ENCODE results near the gene LAMTOR3. TPM values are rescaled to one million over a fixed set of nuclear protein-coding genes. Genes with fewer than 3 reads are reported as not detected.

LAMTOR3 gene
- total RNA-seq, 1 donor from 2014 or later, result 46.5 TPM

DNA sequence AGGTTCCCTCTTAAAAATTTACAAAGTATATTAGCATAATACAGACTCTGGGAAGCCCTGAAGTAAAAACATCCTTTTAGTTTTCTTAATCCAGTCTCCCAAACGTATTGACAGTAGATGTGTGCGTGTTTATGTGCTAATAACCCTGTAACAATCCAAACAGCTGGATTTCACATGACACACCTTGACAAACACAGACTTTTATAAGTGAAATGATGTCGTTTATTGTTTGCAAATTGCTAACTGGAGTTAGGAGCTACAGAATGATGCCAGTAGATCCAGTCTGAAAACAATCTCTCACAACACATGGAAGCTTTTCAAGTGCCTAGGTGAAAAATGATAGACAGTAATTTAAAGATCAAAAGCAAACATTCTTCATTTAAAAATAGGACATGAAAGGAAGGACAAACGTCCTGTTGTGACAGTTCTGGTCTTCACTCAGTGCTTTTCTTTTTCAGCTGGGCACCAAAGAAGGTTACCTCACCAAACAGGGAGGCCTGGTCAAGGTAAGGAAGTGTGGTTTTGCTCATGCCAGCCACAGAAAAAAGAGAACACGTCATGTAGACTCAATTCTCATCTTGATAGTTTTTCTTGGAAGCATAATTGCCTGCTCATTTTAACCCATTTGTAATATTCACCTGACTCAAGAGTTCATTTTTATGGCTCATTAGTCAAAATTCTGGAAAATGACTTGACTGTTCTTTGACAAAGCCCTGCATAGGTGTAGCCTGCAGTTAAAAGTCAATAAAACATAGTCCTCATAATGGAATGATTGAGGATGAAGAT, 32.9 kb downstream of the LAMTOR3 start:
- no peak for DNase-seq (ENCODE audit: low spot score)

DNA sequence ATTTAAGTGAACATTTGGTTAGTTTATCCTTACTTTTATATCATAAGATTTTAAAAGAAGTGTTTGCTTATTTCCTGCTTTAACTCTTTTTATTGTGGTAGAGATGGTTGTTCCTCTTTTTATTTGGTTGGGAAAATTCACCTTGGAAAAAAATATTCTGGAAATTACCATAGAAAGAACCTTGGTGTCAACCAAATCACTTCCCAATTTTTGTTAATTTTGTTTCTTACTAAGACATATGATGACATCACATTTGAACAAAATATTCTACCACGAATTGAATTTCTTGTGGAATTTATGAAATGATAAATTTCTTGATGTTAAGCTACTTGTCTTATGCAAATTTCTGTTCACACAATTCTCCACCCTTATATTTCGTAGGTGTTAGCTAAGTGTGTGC, 33.7 kb downstream of the LAMTOR3 start:
- no peak for DNase-seq (ENCODE audit: low spot score)

DNA sequence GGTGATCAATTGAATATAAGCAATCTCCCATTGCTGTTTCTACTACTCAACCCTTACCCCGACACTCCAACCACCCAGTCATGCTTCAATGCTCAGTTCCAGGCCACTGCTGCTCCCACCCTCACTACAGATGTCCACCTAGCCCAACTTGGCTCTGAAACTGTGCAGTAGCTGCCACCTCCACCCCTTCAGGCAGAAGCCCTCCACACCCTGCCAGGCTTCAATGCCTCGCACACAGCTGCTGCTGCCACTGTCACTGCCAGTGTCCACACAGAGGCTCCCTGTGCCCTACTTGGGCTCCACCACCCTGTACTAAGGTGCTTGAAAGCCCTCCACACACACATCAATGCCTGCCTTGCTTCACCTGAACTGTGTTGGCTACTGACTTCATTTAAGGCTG, 34.6 kb downstream of the LAMTOR3 start:
- no peak for DNase-seq (ENCODE audit: low spot score)

GRCh38 chr4:99857307-99857706, 36.9 kb downstream of the LAMTOR3 start:
- DNase-seq (ENCODE audit: low spot score), result no peak

DNA sequence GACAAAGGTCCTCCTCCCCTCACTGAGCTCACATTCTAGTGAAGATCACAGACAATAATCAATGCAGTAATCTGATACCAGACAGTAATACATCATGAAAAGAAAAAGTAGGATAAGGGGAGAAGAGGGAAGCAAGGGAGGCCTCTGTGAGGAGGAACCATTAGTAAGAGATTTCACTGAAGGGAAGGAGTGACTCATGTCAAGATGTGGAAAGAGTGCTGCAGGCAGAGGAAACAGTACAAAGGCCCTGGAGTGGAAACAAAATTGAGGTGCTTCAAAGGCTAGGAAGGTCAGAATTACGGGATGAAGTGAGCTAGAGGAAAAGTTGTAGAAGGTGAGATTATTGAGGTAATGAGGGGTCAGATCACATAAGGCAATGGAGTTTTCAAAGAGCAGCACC, 38.1 kb downstream of the LAMTOR3 start:
- DNase-seq (ENCODE audit: low spot score), result no peak

DNA sequence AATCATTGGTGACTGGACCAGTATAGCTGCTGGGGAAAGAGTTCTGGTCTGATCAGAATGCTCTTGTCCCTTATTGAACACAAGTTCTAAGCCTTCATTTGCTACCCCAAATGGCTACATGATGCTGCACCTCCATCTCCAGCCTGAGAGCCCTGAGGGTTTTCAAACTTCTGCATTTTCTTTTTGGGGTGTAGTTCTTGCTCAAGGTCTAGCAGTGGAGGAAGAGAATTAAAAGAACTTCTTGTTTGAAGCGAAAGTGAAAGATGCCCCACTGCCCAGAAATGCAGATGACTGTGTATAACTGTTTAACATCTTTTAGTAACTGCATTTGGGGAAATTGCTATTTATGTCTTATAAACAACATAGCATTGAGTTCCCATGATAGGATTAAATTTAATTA, 38.5 kb downstream of the LAMTOR3 start:
- DNase-seq (ENCODE audit: low spot score), result no peak

DNA sequence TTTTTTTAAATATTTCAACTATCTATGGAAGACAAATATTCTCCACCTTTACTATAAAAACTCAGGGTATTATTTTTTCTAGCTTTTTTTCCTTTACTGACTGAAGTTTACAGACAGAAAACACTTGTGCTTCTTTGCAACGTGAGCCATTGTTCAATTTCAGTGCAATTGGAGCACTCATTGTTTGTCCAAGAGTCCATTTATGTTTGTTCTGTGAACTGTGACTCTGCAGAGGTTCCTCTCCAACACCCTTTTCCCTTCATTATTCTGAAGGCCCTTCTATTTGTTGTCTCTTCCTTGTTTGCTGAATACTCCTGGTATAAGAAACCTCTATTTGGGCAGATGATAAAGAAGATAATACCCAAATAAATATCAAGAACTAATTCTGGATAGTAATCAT, 40.2 kb downstream of the LAMTOR3 start:
- no peak for DNase-seq (ENCODE audit: low spot score)

- DNase-seq (ENCODE audit: low spot score), result peak; percentile 34
These were observed 41.0 kb downstream of the LAMTOR3 start for GRCh38 chr4:99853190-99853589.

DNA sequence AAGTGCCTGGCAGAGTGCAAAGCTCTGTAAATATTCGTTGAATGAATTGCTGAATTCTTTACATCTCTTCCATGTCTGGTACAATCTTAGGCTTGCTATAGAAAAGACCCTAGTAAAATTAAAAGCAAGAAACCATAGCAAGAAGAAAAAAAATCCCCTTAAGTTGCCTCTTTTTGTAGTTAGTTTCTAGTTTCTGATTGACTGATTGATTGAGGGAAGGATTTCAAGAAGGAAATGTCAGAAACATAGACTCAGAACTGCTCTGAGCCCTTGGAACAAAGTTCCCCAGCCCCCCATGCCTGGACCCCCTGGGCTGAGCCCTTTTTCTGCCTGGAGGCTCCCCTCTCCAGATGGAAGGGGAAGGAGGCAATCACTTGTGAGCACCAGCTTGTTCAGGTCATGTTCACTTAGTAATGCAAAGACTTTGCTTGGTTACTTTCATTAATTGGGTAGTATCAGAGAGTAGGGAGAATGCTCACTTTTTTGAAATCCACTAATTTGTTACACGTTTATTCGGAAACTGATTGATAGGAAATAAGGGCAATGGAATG, 42.0 kb downstream of the LAMTOR3 start:
- no peak for DNase-seq (ENCODE audit: low spot score)

DNA sequence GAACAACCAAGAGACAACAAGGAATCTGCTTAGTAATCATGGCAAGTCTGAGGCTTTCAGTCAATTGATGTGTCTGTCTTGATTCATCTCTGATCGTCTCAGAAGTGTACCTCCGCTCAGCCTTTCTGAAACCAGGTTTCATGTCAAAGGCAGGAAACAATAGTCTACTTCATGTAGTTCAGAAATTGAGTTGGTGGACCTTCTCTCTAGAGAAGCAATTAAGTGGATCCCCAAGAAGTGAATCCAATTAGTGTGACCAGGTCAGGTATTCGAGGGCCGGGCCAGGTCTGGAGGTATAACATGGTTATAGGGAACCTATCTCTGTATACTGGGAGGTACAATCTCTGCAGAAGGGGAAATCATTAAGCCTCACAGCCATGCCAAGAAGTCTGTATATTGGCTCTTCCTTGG, 45.6 kb downstream of the LAMTOR3 start:
- no peak for DNase-seq (ENCODE audit: low spot score)

GRCh38 chr4:99847362-99847976, 46.8 kb downstream of the LAMTOR3 start:
- DNase-seq (ENCODE audit: low spot score), result no peak

- no peak for DNase-seq (ENCODE audit: low spot score)
These were observed 47.3 kb downstream of the LAMTOR3 start for GRCh38 chr4:99846891-99847290.

DNA sequence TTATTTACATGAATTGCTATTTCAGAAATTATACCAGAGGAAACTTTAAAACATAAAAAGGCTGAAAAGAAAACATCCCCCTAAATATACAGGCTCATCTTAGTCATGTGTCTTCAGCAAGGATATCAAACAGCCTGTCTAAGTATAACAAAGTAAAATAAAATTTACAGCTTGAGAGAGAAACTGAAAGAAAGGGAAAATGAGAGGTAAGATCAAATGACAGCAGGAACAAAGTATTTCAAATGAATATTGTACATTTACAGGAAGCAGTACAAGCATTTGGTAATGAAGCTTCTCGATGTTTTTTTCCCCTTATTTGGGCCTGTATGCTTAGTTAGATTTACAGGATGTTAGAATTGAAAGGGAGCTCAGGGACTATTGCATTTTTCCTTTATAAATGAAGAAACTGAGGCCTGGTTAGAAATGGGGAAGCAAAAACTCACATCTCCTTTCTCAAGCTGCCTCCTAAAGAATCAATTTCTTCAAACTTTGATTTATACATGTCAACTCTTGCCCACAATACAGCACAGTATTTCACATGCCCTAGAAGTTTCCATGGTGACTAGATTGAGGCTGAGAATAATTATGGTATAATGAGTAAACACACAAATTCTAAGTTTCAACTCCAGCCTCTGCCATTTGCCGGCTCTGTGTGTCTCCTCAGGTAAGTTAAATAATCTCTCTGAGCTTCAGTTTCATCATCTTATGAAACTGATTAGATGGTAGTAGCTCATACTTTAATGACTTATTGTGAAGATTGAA, 48.3 kb downstream of the LAMTOR3 start:
- DNase-seq (ENCODE audit: low spot score), result no peak

- no peak for DNase-seq (ENCODE audit: low spot score)
These were observed 49.0 kb downstream of the LAMTOR3 start for GRCh38 chr4:99845179-99845578.

DNA sequence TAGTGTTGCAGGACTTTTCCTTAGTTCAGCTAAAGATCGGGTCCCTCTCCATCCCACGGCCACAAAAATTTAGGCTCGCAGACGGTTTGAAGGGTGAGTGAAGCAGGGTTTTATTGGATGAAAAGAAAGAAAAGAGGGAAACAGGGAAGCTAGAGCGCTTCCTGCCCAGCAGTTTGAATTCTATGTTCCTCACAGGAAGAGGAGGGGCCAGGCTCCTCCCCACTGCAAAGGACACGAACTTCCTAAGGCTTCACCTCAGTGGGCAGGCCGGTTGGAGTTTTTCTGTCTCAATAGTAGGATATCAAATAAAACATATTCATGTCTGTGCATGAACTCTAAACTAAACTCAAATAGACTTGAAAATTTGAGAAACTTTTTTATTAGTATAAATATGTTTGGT, 50.2 kb downstream of the LAMTOR3 start:
- no peak for DNase-seq (ENCODE audit: low spot score)

- DNase-seq (ENCODE audit: low spot score), result no peak
These were observed 50.8 kb downstream of the LAMTOR3 start for GRCh38 chr4:99843413-99843812.

DNA sequence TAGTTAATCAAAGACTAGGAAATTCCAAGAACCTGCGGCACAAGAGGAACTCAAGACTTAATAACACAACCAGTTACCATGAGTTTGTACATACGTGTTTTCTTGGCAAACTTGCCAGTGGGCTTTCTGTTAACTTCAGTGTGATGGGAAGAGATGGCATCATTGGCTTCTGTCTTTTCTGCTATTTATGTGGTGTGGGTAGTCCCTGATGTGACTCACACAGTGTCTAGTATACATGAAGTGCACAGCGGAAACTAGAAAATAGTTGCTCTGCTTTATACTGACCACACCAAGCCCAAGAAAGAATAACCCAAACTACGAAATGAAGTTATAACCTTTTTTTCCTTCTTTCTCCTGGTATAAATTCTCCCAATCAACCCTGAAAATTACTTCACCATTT, 53.1 kb downstream of the LAMTOR3 start:
- no peak for DNase-seq (ENCODE audit: low spot score)

DNA sequence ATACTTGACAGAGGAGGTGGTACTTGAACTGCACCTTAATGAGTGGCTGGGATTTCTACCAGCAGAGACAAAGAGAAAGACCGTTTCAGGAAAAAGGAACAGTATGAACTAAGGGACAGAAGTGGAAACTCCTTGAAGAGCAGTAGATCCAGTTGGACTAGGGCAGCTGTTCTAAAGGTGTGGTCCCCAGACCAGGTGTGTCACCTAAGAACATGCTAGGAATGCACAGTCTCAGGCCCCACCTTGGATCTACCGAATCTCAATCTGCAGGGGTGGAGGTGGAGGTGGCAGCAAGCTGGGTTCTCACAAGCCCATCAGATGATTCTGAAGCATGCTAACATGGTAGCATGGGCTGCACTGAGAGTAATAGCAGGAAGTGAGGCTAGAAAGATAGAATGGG, 55.3 kb downstream of the LAMTOR3 start:
- DNase-seq (ENCODE audit: low spot score), result no peak

DNA sequence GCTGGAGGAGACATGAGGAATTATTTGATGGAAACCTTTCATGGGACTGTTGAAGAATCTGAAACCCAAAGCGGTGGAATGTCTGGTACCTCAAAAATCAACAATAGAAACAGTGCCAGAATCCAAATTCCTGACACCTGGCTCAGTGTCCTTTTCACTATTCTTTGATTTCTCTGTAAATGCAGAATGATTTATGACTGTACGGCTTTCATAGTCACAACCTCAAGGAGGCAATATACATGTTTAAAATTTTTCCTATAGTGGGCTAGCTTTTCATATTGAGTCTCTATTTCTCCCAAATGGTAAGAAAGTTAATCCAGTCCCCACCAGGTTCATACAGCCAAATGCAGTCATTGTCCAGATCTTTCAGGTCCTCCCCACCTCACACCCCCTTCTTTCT, 58.3 kb downstream of the LAMTOR3 start:
- DNase-seq (ENCODE audit: low spot score), result no peak

DNA sequence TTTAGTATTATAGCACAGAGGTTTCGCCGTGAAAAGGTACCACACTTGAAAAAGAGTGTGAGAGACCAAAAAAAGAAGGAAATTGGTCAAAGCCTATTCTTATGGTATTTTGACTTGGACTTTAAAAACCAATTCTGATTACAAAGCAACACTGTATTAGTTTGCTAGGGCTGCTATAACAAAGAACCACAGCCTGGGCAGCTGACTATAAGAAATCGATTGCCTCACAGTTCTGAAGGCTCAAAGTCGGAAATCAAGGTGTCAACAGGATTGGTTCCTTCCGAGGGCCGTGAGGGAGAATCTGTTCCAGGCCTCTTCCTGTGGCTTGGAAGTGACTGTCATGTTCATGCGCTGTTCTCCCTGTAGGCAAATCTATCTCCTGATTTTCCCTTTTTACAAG, 59.7 kb downstream of the LAMTOR3 start:
- no peak for DNase-seq (ENCODE audit: low spot score)

GRCh38 chr4:99833756-99834155, 60.5 kb downstream of the LAMTOR3 start:
- DNase-seq (ENCODE audit: low spot score), result no peak

DNA sequence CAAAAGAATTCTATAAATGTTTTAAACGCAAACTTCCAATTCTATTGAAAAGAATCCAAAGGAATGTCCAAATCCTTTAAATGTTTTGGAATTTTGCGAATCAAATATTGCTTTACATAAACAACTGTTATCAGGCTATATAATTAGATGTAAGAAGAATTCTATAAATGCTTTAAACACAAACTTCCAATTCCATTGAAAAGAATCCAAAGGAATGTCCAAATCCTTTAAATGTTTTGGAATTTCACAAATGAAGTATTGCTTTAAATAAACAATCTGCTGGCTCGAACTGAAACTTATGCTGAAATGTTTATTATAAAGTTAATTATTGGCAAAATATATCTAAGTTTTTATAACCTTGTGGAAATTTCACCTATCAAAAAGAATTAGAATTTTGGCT, 61.5 kb downstream of the LAMTOR3 start:
- no peak for DNase-seq (ENCODE audit: low spot score)

DNA sequence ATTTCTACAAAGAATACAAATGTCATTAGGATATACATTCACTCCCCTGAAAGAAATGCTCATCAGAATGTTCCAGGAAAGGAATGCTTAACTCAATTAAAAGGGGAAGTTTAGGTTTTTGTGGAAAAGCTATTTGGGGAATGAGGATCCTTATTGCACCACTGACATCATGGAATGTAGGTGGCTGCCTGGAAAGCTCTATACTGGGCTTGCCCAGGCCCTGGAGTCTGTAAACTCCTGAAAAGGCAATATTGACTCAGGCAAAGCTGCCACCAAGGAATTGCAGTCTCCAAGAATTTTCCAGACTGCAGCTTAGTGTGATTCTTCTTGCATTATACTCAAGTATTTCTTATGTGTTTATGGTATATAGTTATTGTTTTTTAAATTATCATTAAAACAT, 61.9 kb downstream of the LAMTOR3 start:
- no peak for DNase-seq (ENCODE audit: low spot score)
